Anterior cingulate cortex (tissue), 58 donors: ENCODE data around the gene DNAJB1.
A peak's percentile ranks its signal among the peaks of the same experiment; 100 is the strongest.

Source experiments
- DNase-seq, 58 donors: peaks; one replicate each; lab custom pipeline; 2025; lab: John Stamatoyannopoulos, UW

The DNAJB1 gene

DNA sequence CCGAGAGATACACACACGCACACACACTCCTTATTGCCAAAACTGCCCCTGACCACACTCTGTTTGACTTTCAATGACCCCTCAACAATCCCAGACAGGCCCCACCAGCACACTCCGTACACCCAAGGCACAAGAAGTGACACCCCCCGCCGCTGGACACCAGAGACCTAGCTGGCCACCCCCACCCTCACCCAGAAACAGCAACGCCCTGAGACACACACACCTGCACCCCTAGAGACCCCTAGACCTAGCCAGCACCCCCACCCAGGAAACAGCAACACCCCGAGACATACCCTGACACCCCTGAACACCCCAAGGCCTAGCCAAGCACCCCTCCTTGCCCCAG lies 41.9 kb downstream of the DNAJB1 start:
- no peak for DNase-seq

- DNase-seq = no peak
Measured at GRCh38 chr19:14475251-14476073, 42.7 kb downstream of the DNAJB1 start, which contains the start of gene PTGER1. Gene PTGER1 (minus strand): TSS chr19:14475354. CDS start chr19:14474320, 1,034 bp downstream.

- no peak for DNase-seq
Measured at GRCh38 chr19:14474827-14475226, 43.4 kb downstream of the DNAJB1 start.

DNA sequence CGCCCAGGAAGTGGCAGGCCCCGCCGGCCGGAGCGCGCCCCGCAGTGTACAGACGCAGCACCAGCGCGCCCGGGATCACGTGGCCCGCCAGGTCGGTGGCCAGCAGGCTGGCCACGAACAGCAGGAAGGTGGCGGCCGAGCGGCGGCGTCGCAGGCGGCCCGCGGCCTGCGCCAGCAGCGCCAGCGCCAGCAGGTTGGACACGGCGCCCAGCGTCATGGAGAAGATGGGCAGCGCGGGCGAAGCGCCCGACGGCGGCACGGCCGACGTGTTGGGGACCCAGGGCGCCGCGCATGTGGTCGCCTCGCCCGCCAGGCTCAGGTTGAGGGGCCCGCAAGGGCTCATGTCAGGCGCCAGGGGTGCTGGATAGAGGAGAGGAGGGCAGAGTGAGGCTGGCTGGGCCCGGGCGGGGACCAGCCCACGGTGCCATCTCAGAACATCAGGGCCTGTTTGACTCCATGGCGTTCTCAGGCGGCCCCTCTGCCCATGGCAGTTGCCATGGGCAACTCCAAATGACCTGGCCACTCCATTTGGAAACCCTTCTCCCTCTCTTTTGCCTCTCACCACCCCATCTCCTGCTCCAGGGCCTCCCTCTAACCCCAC lies 44.1 kb downstream of the DNAJB1 start:
- peak in 10 of 58 donors; percentile 11 to 45 (median 30) for DNase-seq

GRCh38 chr19:14473073-14473977 lies 44.9 kb downstream of the DNAJB1 start:
- peak in 3 of 58 donors; percentile 3 to 45 (median 26) for DNase-seq

- peak in 37 of 58 donors; percentile 10 to 74 (median 29) for DNase-seq
Measured at GRCh38 chr19:14472202-14472938, 45.8 kb downstream of the DNAJB1 start.

DNA sequence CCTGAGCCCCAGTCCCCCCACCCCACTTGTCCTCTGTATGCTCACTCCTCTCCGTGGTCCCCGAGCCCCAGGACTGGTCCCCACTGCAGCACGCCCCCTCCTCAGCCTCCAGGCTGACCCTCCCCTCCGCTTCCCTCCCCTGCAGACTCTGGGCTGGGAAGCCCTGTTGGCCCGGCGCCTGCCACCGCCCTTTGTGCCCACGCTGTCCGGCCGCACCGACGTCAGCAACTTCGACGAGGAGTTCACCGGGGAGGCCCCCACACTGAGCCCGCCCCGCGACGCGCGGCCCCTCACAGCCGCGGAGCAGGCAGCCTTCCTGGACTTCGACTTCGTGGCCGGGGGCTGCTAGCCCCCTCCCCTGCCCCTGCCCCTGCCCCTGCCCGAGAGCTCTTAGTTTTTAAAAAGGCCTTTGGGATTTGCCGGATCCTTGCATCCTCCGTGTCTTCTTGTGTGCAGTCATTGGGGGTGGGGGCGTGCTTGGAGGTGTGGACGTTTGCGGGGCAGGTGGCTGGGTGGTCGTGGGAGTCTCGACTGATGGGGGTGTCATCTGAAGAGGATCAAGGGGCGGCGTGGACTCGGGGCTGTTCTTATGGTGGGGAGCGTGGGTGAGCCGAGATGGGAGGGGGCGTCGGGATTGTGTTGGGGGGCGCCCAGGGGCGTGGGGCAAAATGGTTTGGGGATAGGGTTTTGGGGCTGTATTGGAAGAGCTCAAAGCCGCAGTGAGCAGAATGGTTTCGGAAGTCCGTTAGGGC lies 46.6 kb downstream of the DNAJB1 start:
- no peak for DNase-seq

- DNase-seq = no peak
Measured at GRCh38 chr19:14470031-14470876, 47.9 kb downstream of the DNAJB1 start.

GRCh38 chr19:14467816-14468215 lies 50.4 kb downstream of the DNAJB1 start:
- no peak for DNase-seq

- no peak for DNase-seq
Measured at GRCh38 chr19:14467391-14467790, 50.8 kb downstream of the DNAJB1 start.
